8988T (cell line): Measurements from ENCODE around the gene VCL.
"Not testable (repeated sequence)": the region's sequence is repeated elsewhere in the genome, so short reads cannot be mapped to it uniquely, and the experiment has no call there.

Source experiments
- DNase-seq: peaks from one replicate; pipeline ENCODE4 v3.0.0; 2011

Gene VCL

DNA sequence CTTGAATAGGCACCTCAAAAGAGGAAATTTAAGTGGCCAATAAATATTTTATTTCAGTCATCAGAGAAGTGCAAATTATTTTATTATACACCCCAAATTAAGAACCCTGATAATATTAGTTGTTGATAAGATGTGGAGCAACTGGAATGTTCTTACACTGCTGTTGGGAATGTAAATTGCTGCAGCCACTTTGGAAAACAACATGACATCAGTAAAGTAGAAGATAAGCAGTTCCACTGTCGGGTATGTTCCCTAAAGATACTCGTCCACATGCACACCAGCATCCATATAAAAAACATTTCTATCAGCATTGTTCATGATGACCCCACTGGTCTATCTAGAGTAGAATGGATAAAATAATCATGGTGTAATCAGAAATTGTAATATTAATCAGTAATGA lies 46.5 kb downstream of the VCL start:
- no peak for DNase-seq

DNA sequence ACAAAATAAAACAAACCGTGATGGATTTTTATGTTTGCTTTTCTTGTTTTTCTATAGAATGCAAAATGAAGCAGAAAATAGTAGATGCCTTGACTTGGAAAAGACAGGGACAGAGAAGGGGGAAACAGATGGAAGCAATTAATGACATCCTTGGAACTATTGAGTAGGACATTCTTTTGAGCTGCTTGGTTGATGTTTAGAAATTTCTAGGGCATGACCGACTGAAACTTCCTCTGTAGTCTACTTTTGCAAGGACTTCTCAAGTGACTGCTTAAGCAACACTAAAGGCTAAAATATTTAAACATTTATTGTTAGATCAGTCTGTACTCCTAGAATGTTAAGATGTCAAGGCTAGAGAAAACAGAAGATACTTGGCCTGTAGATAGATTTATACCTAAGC lies 49.4 kb downstream of the VCL start:
- no peak for DNase-seq

DNA sequence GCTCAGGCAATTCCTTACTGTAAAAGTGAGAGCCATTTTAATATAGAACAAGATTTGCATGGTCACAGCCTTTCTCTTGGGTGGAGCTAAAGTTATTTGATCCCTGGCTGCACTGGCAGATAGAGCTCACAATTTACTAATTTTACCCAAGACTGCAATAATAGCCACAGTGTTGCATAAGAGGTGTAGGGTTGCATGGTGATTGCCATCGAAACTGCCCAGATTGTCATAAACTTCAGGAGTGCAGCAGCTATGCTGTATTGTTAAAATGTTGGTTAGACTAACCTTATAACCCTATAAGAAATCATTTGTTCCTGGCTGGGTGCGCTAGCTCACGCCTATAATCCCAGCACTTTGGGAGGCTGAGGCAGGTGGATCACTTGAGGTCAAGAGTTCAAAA lies 50.0 kb downstream of the VCL start:
- DNase-seq, result no peak

DNA sequence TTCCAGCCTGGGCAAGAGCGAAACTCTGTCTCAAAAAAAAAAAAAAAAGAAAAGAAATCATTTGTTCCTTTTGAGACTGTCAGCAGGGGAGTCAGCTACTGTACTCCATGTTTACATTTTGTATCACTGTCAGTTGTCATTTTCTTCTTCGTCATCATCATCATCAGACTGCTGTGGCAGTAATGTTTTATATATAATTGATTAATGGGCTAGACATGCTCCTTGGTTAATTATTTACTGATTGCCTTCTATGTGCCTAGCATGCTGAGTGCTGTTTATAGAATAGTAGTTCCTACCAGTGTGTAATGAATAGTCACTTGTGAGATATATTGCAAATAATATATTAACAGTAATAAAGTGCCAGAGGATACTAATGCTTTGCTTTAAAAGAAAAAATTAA lies 50.5 kb downstream of the VCL start:
- no peak for DNase-seq

DNA sequence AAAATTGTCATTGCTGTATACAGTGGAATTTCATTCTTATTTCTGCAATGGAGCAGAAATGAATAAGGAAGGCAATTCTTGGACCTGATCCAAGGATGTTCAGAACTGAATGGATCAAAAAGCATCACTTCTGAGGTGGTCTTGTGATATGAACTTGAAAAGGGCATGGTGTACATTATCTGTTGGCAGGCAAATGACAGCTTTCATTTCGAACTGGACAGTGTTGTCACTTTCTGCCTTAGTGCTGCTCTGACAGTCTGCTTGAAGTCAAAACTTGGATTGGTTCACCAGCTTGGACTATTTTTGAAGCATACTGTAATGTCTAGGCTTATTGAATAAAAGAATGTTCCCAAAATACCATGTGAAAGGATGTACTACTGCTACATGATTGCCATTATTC lies 52.0 kb downstream of the VCL start:
- DNase-seq, result no peak

DNA sequence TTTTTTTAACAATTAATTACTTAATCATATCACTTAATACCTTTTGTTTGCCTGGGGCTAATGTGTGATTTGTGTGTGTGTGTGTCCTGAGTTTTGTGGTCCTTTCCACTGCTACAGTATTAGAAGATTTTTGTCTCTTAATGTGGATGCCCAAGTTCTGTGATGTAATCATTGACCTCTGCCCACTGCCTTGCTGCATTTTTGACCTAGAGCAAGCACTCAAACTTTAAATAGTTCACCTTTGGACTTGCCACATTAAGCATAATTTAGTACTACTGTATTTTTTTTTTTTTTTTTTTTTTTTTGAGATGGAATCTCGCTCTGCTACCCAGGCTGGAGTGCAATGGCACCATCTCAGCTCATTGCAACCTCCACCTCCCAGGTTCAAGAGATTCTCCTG lies 52.7 kb downstream of the VCL start:
- DNase-seq, result no peak

DNA sequence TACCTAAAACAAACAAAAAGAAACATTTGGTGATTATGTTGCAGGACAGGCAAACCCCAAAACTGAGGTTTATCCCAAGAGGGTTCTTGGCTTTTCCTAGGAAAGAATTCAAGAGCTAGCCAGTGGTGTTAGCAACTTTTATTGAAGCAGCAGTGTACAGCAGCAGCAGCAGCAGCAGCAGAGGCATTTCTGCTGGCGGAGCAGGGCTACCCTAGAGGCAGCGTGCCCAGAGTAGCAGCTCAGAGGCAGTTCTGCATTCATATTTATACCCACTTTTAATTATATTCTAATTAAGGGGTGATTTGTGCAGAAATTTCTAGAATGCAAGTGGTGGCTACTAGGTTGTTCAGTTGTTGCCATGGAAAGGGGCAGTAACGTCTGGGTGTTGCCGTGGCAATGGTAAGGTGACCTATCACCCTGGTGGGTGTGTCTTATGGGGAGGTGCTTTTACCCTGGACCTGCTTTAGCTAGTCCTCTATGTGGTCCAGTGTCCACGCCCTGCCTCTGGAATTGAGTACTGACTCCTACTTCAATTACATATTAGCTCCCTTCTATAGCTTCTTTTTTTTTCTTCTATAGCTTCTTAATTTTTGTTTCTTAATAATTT lies 53.9 kb downstream of the VCL start:
- no peak for DNase-seq

DNA sequence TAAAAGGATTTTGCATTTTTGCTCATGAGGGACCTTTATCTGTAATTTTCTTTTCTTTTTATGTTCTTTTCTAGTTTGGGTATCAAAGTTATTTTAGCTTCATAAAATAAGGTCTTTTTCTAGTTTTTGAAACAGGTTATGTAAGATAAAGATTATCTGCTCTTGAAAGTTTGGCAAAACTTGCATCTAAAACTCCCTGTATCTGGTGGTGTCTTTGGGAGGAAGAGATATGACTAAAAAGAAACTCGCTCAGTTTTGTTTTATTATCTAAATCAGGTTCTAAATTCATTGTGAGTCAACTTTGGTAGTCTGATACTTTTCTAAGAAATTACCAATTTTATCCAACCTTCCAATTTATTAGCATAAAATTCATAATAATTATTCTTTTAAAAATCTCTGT lies 55.1 kb downstream of the VCL start:
- DNase-seq, result no peak

DNA sequence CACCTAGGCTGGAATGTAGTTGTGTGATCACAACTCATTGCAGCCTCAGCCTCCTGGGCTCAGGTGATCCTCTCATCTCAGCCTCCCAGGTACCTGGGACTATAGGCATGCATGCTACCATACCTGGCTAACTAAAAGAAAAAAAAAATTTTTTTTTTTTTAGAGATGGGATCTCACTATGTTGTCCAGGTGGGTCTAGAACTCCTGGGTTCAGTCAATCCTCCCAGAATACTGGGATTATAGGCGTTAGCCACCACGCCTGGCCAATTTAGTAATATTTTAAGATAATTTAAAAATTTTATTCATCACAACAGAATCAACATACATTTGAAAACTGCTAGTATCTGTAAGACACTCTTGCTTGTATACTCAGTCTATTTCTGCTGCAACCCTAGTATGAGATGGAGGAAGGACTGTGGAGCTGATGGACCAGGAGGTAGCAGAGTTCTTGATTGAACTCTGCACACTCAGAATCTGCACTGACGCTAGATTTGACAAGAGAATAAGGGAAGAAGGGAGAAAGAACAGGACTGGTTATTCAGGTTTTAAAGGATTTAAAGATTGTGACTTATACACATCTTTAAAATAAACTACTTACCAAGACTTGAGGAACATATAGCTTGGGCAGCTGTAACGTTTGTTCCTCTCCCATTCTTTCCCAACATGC lies 57.6 kb downstream of the VCL start:
- DNase-seq, result no peak

DNA sequence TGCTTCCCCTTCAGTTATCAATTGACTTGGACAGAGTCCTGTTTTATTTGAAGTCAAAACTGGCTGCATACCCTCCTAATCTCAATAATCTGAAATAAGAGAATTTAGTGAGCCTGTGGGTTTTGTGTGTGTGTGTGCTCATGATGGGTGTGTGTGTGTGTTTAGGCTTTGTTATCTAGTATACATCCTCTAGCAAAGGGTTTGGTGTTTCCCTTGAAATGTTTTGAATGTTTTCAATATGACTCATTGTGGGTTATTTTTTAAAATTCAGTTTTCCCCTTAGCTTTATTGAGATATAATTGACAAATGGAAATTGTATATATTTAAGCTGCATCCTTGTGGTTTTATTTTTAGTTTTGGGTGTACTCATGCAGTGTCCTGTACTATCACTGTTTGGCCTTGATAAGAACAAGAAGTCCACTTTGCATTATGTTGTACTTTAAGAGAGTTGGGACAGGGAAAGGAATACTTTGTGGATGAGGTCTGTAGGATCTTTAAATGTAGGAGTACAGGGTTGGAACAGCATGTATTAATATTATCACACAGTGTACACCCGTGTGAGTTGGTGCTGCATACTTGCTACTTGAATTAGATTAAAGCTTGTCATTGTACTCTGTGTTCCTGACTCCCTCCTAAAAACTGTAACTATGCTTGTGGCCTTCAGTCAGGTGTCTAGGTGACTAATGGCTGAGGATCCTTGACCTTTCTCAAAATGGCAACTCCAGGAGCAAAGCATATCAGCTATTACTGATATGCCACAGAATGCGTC lies 58.3 kb downstream of the VCL start:
- peak; percentile 19 for DNase-seq

DNA sequence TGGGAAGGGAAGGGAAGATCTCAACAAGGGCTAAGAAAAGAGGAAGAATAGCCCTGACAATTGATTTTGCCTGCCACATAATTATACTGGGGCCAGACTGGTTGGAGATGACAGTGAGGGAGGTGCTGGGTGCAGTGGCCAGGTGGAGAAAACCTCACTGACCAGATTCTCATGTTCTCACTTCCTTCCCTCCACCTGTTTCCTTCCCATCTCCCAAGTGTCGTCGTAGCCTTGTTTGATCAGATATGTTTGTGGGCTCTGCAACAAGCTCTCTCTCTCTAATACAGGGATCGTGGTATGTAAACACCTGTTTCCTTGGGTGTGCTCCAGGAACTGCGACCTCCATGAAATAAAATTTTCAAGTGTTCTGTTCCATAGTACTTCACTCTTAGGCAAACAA lies 60.2 kb downstream of the VCL start:
- DNase-seq, result no peak

DNA sequence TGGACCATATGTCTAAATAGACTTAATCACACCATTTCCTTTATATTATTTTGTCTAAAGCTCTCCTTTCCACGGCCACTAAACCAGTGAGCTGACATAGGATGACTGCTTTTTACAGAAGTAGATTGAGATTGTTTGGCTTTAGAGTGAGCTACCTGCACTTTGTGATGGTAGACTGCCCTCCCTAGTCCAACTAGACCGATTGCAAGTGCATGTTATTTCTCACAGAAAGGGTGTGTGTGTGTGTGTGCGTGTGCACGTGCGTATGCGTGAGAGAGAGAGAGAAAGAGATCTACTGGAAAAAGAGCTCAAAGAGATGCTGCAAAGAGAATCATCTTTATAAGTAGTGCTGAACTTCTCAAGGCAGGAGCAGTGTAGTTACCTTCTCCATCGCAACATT lies 60.7 kb downstream of the VCL start:
- no peak for DNase-seq

DNA sequence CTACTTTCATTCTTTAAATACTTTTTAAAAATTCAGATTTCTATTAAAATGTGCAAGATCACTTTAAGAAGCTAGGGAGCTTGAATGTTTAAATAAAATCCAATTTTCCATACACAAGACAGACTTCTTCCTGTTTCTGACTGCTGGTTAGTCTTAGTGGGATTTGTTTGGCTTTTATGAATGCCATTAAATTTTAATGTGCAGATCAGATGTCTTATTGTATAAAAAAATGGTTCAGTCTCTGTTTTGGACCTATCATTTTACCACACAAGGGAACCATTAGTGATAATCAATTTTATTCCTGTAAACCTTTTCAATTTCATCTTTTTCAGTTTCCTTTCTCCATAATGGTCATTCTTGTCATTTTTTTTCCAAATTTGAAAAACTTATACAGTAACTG lies 63.2 kb downstream of the VCL start:
- no peak for DNase-seq

DNA sequence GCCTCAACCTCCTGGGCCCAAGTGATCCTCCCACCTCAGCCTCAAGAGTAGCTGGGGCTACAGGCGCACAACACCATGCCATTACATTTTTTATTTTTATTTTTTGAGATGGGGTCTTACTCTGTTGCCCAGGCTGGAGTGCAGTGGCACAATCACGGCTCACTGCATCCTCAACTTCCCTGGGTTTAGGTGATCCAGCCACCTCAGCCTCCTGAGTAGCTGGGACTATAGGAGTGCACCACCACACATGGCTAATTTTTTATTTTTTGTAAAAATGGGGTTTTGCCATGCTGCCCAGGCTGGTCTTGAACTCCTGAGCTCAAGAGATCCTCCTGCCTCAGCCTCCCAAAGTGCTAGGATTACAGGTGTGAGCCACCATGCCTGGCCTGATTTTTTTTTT lies 64.1 kb downstream of the VCL start:
- not testable (repeated sequence) for DNase-seq

DNA sequence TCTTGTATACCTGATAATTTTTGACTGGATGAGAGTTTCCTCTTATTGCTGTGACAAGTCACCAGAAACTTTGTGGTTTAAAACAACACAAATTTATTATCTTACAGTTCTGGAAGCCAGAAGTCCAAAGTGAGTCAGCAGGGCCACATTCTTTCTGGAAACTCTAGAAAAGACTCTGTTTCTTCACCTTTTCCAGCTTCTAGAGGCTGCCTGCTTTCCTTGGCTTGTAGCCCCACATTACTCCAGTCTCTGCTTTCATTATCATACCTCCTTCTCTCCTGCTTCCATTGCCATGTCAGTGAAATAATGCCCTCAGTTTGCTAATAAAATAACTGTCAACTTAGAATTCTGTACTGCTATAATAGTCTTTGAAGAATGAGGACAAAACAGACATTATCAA lies 65.3 kb downstream of the VCL start:
- DNase-seq, result no peak

DNA sequence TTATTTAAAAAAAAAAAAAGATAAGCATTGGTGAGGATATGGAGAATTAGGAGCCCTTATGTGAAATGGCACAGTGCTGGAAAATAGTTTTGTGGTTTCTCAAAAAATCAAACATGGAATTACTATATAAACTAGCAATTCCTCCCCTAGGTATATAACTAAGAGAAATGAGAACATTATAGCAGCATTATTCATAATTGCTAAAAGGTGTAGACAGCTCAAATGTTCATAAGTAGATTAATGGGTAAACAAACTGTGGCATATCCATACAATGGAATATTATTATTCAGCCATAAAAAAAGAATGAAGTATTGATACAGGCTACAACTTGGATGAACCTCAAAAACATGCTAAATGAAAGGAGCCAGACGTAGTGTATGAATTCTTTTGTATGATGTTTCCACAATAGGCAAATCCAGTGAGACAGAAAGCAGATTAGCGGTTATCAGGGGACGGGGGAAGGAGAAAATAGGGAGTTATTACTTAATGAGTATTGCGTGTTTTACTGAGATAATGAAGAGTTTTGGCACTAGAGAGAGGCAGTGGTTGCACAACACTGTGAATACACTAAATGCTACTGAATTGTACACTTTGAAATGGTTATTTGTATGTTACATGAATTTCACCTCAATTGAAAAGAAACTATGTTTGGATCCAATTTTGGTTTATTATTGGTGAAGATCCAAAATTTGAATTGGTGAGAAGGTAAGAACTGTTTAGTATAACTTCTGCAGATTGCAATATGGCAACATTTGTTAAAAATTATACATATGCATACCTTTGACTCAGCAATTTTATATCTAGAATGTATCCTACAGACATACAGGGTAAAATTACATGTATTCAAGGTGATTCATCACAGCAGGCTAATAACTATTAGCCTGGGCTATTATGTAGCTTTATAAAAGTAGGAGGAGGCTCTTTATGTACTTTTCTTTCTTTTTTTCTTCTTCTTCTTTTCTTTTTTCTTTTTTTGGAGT lies 69.7 kb downstream of the VCL start:
- no peak for DNase-seq

DNA sequence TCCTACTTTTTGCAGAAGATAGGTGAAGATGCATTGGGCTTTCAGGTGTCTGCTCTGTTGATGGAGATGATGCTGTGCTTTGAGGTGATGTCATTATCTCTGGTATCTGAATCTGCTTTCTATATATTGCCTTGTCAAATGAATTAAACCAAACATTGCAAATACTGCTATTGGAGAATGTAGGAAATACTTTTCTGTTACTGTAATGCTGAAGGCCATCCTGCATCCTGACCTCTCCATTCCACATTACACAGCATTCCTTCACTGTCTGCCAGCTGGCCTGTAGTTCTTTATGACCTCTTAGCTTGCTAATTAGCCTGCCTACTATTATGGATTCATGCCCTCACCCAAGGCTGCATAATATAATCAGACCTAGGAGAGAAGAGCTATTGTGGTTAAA lies 73.2 kb downstream of the VCL start:
- DNase-seq, result no peak

DNA sequence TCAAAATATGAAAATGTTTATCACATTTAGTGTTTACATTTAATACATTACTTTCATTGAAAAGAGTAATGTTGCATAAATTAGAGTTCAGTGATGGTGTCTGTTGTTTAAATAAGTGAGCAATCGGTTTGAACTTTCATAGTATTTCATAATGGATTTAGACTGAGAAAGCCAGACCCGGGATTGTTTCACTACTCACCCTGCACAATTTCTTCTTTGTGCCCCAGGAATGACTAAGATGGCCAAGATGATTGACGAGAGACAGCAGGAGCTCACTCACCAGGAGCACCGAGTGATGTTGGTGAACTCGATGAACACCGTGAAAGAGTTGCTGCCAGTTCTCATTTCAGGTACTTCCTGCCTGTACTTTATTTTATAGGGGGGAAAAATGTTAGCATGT lies 74.6 kb downstream of the VCL start:
- DNase-seq, result no peak

DNA sequence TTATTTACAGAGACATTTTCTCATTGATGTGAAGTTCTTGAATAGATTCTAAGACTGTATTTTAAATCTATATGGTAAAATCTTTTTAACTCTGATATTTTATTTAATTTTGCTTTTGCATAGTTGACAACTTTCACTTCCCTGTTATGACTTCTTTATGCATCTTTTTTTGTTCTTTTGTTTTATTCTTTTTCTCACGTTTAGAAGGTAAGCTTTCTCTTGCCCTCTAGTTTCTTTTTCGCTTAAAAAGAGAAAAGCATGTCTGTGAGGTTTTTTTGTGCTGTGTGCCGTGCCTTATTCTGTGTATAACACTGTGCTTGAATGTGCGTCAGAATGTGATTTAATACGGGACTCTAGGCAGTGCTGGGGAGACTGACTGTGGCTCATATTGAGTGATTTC lies 78.0 kb downstream of the VCL start:
- no peak for DNase-seq

DNA sequence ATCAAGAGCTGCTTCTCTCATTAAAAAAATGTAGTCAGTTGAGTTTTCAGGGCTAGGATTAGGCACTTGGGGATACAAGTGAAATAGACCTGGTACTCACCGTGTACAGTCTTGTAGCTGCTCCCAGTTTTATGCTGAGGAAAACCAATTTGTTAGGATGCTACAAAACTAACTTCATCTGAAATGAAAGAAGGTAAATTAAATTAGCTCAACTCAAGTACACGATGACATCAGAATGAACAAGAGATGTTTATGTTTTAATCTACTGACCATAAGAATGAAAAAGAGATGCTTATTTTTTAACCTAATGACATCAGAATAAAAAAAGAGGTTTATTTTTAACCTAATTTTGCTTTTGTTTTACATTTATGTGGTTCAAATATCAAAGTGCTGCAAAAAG lies 79.0 kb downstream of the VCL start:
- no peak for DNase-seq

DNA sequence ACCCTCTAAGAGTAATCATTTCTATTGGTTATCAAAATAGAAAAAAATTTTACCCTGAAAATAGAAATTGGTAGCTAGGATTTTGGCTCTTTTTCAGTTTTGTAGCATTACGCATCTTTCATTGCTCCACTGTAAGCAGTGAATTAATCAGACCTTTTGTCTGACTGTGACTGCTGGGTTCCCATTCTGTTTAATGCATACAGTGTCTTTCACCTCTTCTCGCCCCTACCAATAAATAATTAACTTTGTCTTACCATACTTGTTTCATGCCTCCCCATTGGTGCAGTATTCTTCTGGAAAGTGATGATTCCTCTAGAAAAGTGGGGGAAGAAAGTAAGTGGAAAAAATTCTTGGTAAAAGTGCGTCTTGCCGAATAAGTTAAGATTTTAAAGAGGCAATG lies 79.5 kb downstream of the VCL start:
- DNase-seq, result no peak

DNA sequence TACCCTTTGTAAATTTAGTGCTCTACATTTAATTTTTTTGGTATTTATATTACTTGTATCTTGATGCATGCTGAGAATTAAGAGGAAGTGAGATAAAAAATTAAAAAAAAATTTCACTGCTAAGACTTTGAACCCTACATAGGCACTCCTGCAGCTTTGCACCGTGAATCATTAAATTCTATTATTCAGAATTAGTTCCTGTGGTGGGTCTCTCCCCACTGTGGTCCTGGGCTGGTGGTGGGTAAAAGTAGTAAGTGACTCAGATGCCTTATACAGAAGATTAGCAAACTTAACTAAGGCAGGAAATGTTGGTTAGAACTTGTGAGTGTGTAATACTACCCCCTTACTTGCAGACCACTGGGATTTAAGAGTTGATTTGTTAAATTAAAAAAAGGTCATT lies 80.1 kb downstream of the VCL start:
- DNase-seq, result no peak
